H9 (cell line): ENCODE measurements around the gene PTGS1. TPM values are rescaled to one million over a fixed set of nuclear protein-coding genes. Genes with fewer than 3 reads are reported as not detected.

Source experiments
- DNase-seq: peaks from one replicate; pipeline ENCODE4 v3.0.0-alpha.2; 2017
- H2AFZ ChIP-seq: one replicate; pipeline ENCODE4 v1.6.1; 2013; ENCODE audit warnings: mild to moderate bottlenecking, low read length, control low read depth, moderate library complexity
- H2AK5ac ChIP-seq: 2 replicates; pipeline ENCODE4 v1.6.1; 2013; ENCODE audit warnings: low read length, control low read depth, mixed read lengths; ENCODE audit not compliant: insufficient read length
- H2BK120ac ChIP-seq: one replicate; pipeline ENCODE4 v1.6.1; 2013; ENCODE audit warnings: low read depth, mild to moderate bottlenecking, low read length, control low read depth, inconsistent platforms; ENCODE audit not compliant: poor library complexity, severe bottlenecking
- H2BK12ac ChIP-seq: 2 replicates; pipeline ENCODE4 v1.6.1; 2013; ENCODE audit warnings: low read length, control low read depth, mixed read lengths, low read depth; ENCODE audit not compliant: insufficient read length
- H2BK15ac ChIP-seq: 2 replicates; pipeline ENCODE4 v1.6.1; 2013; ENCODE audit warnings: low read depth, low read length, control low read depth
- H2BK20ac ChIP-seq: one replicate; pipeline ENCODE4 v1.6.1; 2013; ENCODE audit warnings: low read depth, mild to moderate bottlenecking, low read length, control low read depth, inconsistent platforms; ENCODE audit not compliant: poor library complexity, severe bottlenecking
- H2BK5ac ChIP-seq: 2 replicates; pipeline ENCODE4 v1.6.1; 2013; ENCODE audit warnings: low read length, control low read depth, mixed read lengths; ENCODE audit not compliant: insufficient read length
- H3K14ac ChIP-seq: 2 replicates; pipeline ENCODE4 v1.6.1; 2013; ENCODE audit warnings: low read length, control low read depth; ENCODE audit not compliant: insufficient read depth
- H3K18ac ChIP-seq: 2 replicates; pipeline ENCODE4 v1.6.1; 2013; ENCODE audit warnings: low read depth, mild to moderate bottlenecking, mixed read lengths, low read length, control low read depth; ENCODE audit not compliant: insufficient read length
- H3K23ac ChIP-seq: 2 replicates; pipeline ENCODE4 v1.6.1; 2013; ENCODE audit warnings: low read length, control low read depth, mixed read lengths, low read depth; ENCODE audit not compliant: insufficient read length
- H3K23me2 ChIP-seq: 2 replicates; pipeline ENCODE4 v1.6.1; 2013; ENCODE audit warnings: low read depth, mild to moderate bottlenecking, mixed read lengths, low read length, control low read depth; ENCODE audit not compliant: insufficient read length, poor library complexity, severe bottlenecking
- H3K27ac ChIP-seq: 2 replicates; pipeline ENCODE4 v1.5.1; 2013; ENCODE audit warnings: low read length, control low read depth, mixed read lengths, low read depth; ENCODE audit not compliant: insufficient read length
- H3K27me3 ChIP-seq: 2 replicates; pipeline ENCODE4 v1.6.1; 2013; ENCODE audit warnings: low read length, control low read depth, inconsistent platforms; ENCODE audit not compliant: insufficient read depth
- H3K4ac ChIP-seq: 2 replicates; pipeline ENCODE4 v1.6.1; 2013; ENCODE audit warnings: low read depth, mild to moderate bottlenecking, control low read depth, inconsistent platforms, low read length, moderate library complexity
- H3K4me1 ChIP-seq: 2 replicates; pipeline ENCODE4 v1.6.1; 2013; ENCODE audit warnings: low read length, control low read depth, inconsistent platforms; ENCODE audit not compliant: insufficient read depth
- H3K4me2 ChIP-seq: 2 replicates; pipeline ENCODE4 v1.6.1; 2013; ENCODE audit warnings: low read length, control low read depth, mixed read lengths; ENCODE audit not compliant: insufficient read length, insufficient read depth
- H3K56ac ChIP-seq: 2 replicates; pipeline ENCODE4 v1.6.1; 2013; ENCODE audit warnings: low read depth, mild to moderate bottlenecking, mixed read lengths, low read length, control low read depth; ENCODE audit not compliant: insufficient read length
- H3K79me1 ChIP-seq: 2 replicates; pipeline ENCODE4 v1.6.1; 2013; ENCODE audit warnings: low read depth, mild to moderate bottlenecking, moderate library complexity, low read length, control low read depth, inconsistent platforms; ENCODE audit not compliant: insufficient read depth, poor library complexity, severe bottlenecking
- H3K79me2 ChIP-seq: 2 replicates; pipeline ENCODE4 v1.6.1; 2013; ENCODE audit warnings: low read length, control low read depth, inconsistent platforms; ENCODE audit not compliant: insufficient read depth
- H3K9ac ChIP-seq: 2 replicates; pipeline ENCODE4 v1.6.1; 2013; ENCODE audit warnings: low read length, control low read depth, mixed read lengths; ENCODE audit not compliant: insufficient read length; ENCODE audit errors: extremely low read depth
- H3K9me3 ChIP-seq: one replicate; pipeline ENCODE4 v1.6.1; 2013; ENCODE audit warnings: low read depth, low read length, inconsistent platforms; ENCODE audit not compliant: control insufficient read depth
- H3T11ph ChIP-seq: one replicate; pipeline ENCODE4 v1.6.1; 2013; ENCODE audit warnings: mild to moderate bottlenecking, low read length, control low read depth, inconsistent platforms
- H4K20me1 ChIP-seq: one replicate; pipeline ENCODE4 v1.6.1; 2013; ENCODE audit not compliant: control insufficient read depth, insufficient read length, insufficient read depth
- H4K5ac ChIP-seq: 2 replicates; pipeline ENCODE4 v1.6.1; 2013; ENCODE audit warnings: low read depth, mild to moderate bottlenecking, mixed read lengths, low read length, control low read depth; ENCODE audit not compliant: insufficient read length
- H4K8ac ChIP-seq: replicated peaks from 2 replicates; pipeline ENCODE4 v1.6.1; 2013; ENCODE audit warnings: low read length, control low read depth, mixed read lengths, low read depth; ENCODE audit not compliant: insufficient read length
- H4K91ac ChIP-seq: 2 replicates; pipeline ENCODE4 v1.6.1; 2013; ENCODE audit warnings: low read depth, mild to moderate bottlenecking, moderate library complexity, mixed read lengths, low read length, control low read depth; ENCODE audit not compliant: insufficient read length
- H3K27ac Mint-ChIP-seq, 3 experiments: 2 replicates in 2 of 3; 3 replicates in 1 of 3; pipeline ENCODE4 v1.8.0; 2020 to 2021; ENCODE audit warnings: mixed read lengths in 3 of 3, mild to moderate bottlenecking in 1 of 3, moderate library complexity in 1 of 3
- H3K27me3 Mint-ChIP-seq: 2 replicates; pipeline ENCODE4 v1.8.0; 2021; ENCODE audit warnings: low read depth, mild to moderate bottlenecking, moderate library complexity, mixed read lengths
- H3K36me3 Mint-ChIP-seq, 3 experiments: 2 replicates in 2 of 3; 3 replicates in 1 of 3; pipeline ENCODE4 v1.8.0; 2020 to 2021; ENCODE audit warnings: low read depth in 3 of 3, mixed read lengths in 3 of 3; ENCODE audit not compliant: insufficient read depth in 1 of 3
- H3K4me1 Mint-ChIP-seq, 2 experiments: 2 replicates each; pipeline ENCODE4 v1.8.0; 2020; ENCODE audit warnings: mixed read lengths in 2 of 2
- H3K4me3 Mint-ChIP-seq, 2 experiments: 2 replicates in 1 of 2; 3 replicates in 1 of 2; pipeline ENCODE4 v1.8.0; 2020 to 2021; ENCODE audit warnings: mild to moderate bottlenecking in 2 of 2, mixed read lengths in 2 of 2, moderate library complexity in 1 of 2
- H3K9me3 Mint-ChIP-seq, 2 experiments: 2 replicates in 1 of 2; 3 replicates in 1 of 2; pipeline ENCODE4 v1.8.0; 2020; ENCODE audit warnings: mild to moderate bottlenecking in 2 of 2, mixed read lengths in 2 of 2, moderate library complexity in 1 of 2
- CTCF ChIP-seq: fragments of 200-600 bp; sonication (generic); conservative IDR thresholded peaks from 3 replicates; pipeline ENCODE4 v1.8.0; 2021; ENCODE audit warnings: antibody characterized with exemption, mild to moderate bottlenecking
- WGBS: extraction: QIAGEN DNeasy Blood & Tissue Kit; methylation state at CpG from one replicate; pipeline ENCODE4 v1.1.7; 2013; ENCODE audit warnings: missing lambda C conversion rate, low lambda C conversion rate, mixed read lengths; ENCODE audit not compliant: insufficient read length; ENCODE audit errors: extremely low coverage; 5-methylcytosine and 5-hydroxymethylcytosine counted together
- total RNA-seq: library from RNA; stranded (reverse); gene quantifications from 2 replicates; pipeline ENCODE4 v1.2.1, GENCODE V29; 2021

PTGS1 gene
- total RNA-seq, 1 experiment from 2014 or later, result 1.3 TPM

- H3K27me3 Mint-ChIP-seq, result peaks cover 38% of the 10 kb centered on the region
- H4K5ac ChIP-seq, result no peak overlapping the region
These were observed 3.8 kb upstream of the PTGS1 start for GRCh38 chr9:122367065-122367464.

More at GRCh38 chr9:122367065-122367464, 3.8 kb upstream of the PTGS1 start:
- H3K4me1 ChIP-seq, result 0 out of 2 replicates have a peak, but pooled peaks cover 4% of the 10 kb centered on the region
- H2BK20ac ChIP-seq, result no peak overlapping the region
- no peak overlapping the region for H3K23ac ChIP-seq
- no peak overlapping the region for H2BK120ac ChIP-seq
- H3K9ac ChIP-seq, result no peak overlapping the region
- no peak overlapping the region; the same call in 1 of the 2 replicates for H3K14ac ChIP-seq
- peaks cover 11 to 18% of the 10 kb centered on the region in 2 experiments for H3K4me1 Mint-ChIP-seq
- no peaks in the 10 kb centered on the region for H4K20me1 ChIP-seq
- no peak overlapping the region for H3K27ac Mint-ChIP-seq
- H2BK12ac ChIP-seq, result no peak overlapping the region
- H3T11ph ChIP-seq, result no peak overlapping the region
- H3K4me2 ChIP-seq, result no peak overlapping the region
- H3K4ac ChIP-seq, result no peak overlapping the region
- H2AK5ac ChIP-seq, result no peak overlapping the region
- peaks cover 5% of the 10 kb centered on the region for H3K23me2 ChIP-seq
- no peaks in the 10 kb centered on the region for H3K79me1 ChIP-seq
- H4K91ac ChIP-seq, result no peak overlapping the region
- WGBS, result no CpG with 5 or more reads among the region's 7 CpGs
- H3K27me3 ChIP-seq, result peaks cover 14% of the 10 kb centered on the region; the same call in 1 of the 2 replicates
- H3K27ac ChIP-seq, result no peak overlapping the region
- no peak for TF ChIP-seq CTCF
- no peaks in the 10 kb centered on the region for H3K9me3 ChIP-seq
- H3K9me3 Mint-ChIP-seq, result no peaks in the 10 kb centered on the region
- no peaks in the 10 kb centered on the region for H3K79me2 ChIP-seq
- no peak overlapping the region for H2BK5ac ChIP-seq
- H3K18ac ChIP-seq, result no peak overlapping the region
- no peak overlapping the region for H2AFZ ChIP-seq
- no peak overlapping the region for H3K4me3 Mint-ChIP-seq
- no peak overlapping the region for H4K8ac ChIP-seq
- H3K56ac ChIP-seq, result no peak overlapping the region
- no peak for DNase-seq
- no peaks in the 10 kb centered on the region for H3K36me3 Mint-ChIP-seq
- no peak overlapping the region for H2BK15ac ChIP-seq
